RWPE2 (cell line): ENCODE data around the gene OSGEP.

Experiments
- ATAC-seq: fragments of 200-7000 bp; cut with Tn5 transposase; 3 replicates; pipeline ENCODE4 v1.9.1; 2021; ENCODE audit warnings: low read depth
- DNase-seq: peaks from one replicate; pipeline ENCODE4 v3.0.0-alpha.2; 2020; ENCODE audit warnings: low spot score
- H3K27ac ChIP-seq: fragments of 450-650 bp; 2 replicates; pipeline ENCODE4 v1.5.1; 2017; ENCODE audit warnings: mild to moderate bottlenecking; ENCODE audit not compliant: poor library complexity, severe bottlenecking
- H3K27me3 ChIP-seq: fragments of 250-450 bp; sonication (Bioruptor Pico); 2 replicates; pipeline ENCODE4 v1.5.1; 2021; ENCODE audit warnings: mild to moderate bottlenecking, moderate library complexity; ENCODE audit not compliant: insufficient read depth, poor library complexity, severe bottlenecking
- H3K36me3 ChIP-seq: fragments of 250-450 bp; sonication (Bioruptor Pico); 2 replicates; pipeline ENCODE4 v1.5.1; 2020; ENCODE audit warnings: low read depth, mild to moderate bottlenecking, moderate library complexity
- H3K4me1 ChIP-seq: fragments of 250-450 bp; sonication (Bioruptor Pico); 2 replicates; pipeline ENCODE4 v1.5.1; 2021; ENCODE audit warnings: mild to moderate bottlenecking, moderate library complexity; ENCODE audit not compliant: insufficient read depth, poor library complexity, severe bottlenecking
- H3K4me3 ChIP-seq: fragments of 250-450 bp; sonication (Bioruptor Pico); 2 replicates; pipeline ENCODE4 v1.5.1; 2021; ENCODE audit warnings: mild to moderate bottlenecking, moderate library complexity; ENCODE audit not compliant: severe bottlenecking
- H3K9me3 ChIP-seq: fragments of 250-450 bp; sonication (Bioruptor Pico); 2 replicates; pipeline ENCODE4 v1.5.1; 2021; ENCODE audit warnings: mild to moderate bottlenecking, moderate library complexity; ENCODE audit not compliant: severe bottlenecking
- CTCF ChIP-seq: fragments of 450-650 bp; IDR thresholded peaks from one replicate; pipeline ENCODE4 v1.5.1; 2017; ENCODE audit warnings: mild to moderate bottlenecking, moderate library complexity; ENCODE audit not compliant: poor library complexity, severe bottlenecking

The OSGEP gene

GRCh38 chr14:20400965-20401593 lies 53.5 kb downstream of the OSGEP start:
- no peak for TF ChIP-seq CTCF
- peaks cover 83% of the 10 kb centered on the region for H3K36me3 ChIP-seq
- H3K27me3 ChIP-seq = no peaks in the 10 kb centered on the region
- H3K4me1 ChIP-seq = peaks cover 17% of the 10 kb centered on the region
- ATAC-seq = peak; percentile 98
- no peak for DNase-seq
- H3K9me3 ChIP-seq = no peaks in the 10 kb centered on the region
- H3K27ac ChIP-seq = peak overlapping the region; percentile 77
- no peak overlapping the region for H3K4me3 ChIP-seq

GRCh38 chr14:20400589-20400964 lies 54.0 kb downstream of the OSGEP start:
- ATAC-seq = peak; percentile 21; the same call in 2 of the 3 replicates
- H3K4me3 ChIP-seq = no peak overlapping the region
- peaks cover 17% of the 10 kb centered on the region for H3K4me1 ChIP-seq
- peak overlapping the region; percentile 77 for H3K27ac ChIP-seq
- no peak for TF ChIP-seq CTCF
- no peaks in the 10 kb centered on the region for H3K27me3 ChIP-seq
- no peak for DNase-seq
- H3K9me3 ChIP-seq = no peaks in the 10 kb centered on the region
- H3K36me3 ChIP-seq = peaks cover 85% of the 10 kb centered on the region

- no peak overlapping the region for H3K27ac ChIP-seq
- TF ChIP-seq CTCF = no peak
- no peak overlapping the region for H3K4me3 ChIP-seq
- DNase-seq (no peak), ATAC-seq (no peak)
- no peaks in the 10 kb centered on the region for H3K9me3 ChIP-seq
- no peaks in the 10 kb centered on the region for H3K27me3 ChIP-seq
- H3K36me3 ChIP-seq = peaks cover 91% of the 10 kb centered on the region
- H3K4me1 ChIP-seq = peaks cover 17% of the 10 kb centered on the region
Observed at GRCh38 chr14:20397511-20397910, 57.1 kb downstream of the OSGEP start.
